ENCODE results near the gene KIF26B.

DNA sequence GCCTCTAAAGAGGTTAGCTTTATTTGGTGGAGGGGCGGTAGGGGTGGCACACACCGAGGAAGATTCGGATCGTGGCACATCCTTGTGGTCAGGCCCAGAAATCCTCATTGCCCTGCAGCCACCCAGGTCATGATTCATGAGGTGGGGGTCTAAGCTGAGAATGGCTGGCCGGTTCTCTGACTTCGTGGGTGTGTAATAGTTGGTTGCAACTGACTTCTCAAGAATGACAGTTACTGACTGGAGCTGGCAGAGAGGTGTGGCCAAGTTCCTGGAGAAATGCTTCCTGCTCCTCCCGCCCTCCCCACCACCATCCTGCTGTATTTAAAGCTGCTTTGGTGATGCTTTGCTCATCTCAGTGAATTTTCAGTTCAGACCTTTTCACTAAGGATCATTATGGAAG, 198.6 kb downstream of the KIF26B start:
- TF ChIP-seq, protein P1, sequence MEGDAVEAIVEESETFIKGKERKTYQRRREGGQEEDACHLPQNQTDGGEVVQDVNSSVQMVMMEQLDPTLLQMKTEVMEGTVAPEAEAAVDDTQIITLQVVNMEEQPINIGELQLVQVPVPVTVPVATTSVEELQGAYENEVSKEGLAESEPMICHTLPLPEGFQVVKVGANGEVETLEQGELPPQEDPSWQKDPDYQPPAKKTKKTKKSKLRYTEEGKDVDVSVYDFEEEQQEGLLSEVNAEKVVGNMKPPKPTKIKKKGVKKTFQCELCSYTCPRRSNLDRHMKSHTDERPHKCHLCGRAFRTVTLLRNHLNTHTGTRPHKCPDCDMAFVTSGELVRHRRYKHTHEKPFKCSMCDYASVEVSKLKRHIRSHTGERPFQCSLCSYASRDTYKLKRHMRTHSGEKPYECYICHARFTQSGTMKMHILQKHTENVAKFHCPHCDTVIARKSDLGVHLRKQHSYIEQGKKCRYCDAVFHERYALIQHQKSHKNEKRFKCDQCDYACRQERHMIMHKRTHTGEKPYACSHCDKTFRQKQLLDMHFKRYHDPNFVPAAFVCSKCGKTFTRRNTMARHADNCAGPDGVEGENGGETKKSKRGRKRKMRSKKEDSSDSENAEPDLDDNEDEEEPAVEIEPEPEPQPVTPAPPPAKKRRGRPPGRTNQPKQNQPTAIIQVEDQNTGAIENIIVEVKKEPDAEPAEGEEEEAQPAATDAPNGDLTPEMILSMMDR (conservative IDR thresholded peaks at IDR 0.05; ENCODE audit: low read length), result no peak
- TF ChIP-seq EZH2phosphoT487 (IDR thresholded peaks at IDR 0.05; ENCODE audit: borderline replicate concordance, low read depth, low read length), result no peak

Data from OCI-LY7 (cell line).